GM18502 (cell line): ENCODE results near the gene HTT-AS.

ENCODE experiments used
- ATAC-seq: cut with Tn5 transposase; IDR thresholded peaks from one replicate; pipeline ENCODE4 v1.9.1; 2021; ENCODE audit warnings: mild to moderate bottlenecking; ENCODE audit not compliant: unreplicated experiment, poor library complexity

HTT-AS gene

GRCh38 chr4:3091464-3091863 is 17.1 kb upstream of the HTT-AS start:
- no peak for ATAC-seq

GRCh38 chr4:3087115-3087797 is 12.9 kb upstream of the HTT-AS start:
- ATAC-seq, result no peak

- ATAC-seq, result no peak
Measured at GRCh38 chr4:3085948-3086670, 11.8 kb upstream of the HTT-AS start.

GRCh38 chr4:3083732-3084131 is 9.4 kb upstream of the HTT-AS start:
- ATAC-seq, result no peak

DNA sequence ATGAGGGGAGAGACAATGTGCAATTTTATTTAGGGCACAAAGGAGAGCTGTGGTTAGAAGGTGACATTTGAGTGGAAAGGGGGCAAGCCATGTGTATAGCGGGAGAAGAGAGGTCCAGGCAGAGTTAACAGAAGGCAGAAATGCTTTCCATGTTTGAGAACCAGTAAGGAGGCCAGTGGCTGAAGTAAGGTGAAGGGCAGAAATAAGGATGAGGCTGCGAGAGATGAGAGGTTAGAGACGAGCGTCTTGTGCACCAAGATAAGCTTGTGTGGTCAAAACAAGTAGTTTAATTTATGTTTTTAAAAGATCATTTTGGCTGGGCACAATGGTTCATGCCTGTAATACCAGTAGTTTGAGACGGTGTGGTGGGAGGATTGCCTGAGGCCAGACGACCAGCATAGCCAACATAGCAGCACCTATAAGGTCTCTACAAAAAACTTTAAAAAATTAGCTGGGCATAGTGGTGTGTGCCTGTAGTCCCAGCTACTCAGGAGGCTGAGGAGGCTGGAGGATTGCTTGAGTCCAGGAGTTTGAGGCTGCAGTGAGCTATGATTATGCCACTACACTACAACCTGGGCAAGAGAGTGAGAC is 8.7 kb upstream of the HTT-AS start:
- ATAC-seq, result no peak

- ATAC-seq, result no peak
Measured at GRCh38 chr4:3079694-3080123, 5.4 kb upstream of the HTT-AS start.

GRCh38 chr4:3077796-3078195 is 3.5 kb upstream of the HTT-AS start:
- ATAC-seq, result no peak

DNA sequence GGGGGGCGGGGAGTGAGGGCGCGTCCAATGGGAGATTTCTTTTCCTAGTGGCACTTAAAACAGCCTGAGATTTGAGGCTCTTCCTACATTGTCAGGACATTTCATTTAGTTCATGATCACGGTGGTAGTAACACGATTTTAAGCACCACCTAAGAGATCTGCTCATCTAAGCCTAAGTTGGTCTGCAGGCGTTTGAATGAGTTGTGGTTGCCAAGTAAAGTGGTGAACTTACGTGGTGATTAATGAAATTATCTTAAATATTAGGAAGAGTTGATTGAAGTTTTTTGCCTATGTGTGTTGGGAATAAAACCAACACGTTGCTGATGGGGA is 1.3 kb upstream of the HTT-AS start:
- no peak for ATAC-seq

- ATAC-seq, result no peak
Measured at GRCh38 chr4:3074846-3075651, 711 bp upstream of the HTT-AS start.

DNA sequence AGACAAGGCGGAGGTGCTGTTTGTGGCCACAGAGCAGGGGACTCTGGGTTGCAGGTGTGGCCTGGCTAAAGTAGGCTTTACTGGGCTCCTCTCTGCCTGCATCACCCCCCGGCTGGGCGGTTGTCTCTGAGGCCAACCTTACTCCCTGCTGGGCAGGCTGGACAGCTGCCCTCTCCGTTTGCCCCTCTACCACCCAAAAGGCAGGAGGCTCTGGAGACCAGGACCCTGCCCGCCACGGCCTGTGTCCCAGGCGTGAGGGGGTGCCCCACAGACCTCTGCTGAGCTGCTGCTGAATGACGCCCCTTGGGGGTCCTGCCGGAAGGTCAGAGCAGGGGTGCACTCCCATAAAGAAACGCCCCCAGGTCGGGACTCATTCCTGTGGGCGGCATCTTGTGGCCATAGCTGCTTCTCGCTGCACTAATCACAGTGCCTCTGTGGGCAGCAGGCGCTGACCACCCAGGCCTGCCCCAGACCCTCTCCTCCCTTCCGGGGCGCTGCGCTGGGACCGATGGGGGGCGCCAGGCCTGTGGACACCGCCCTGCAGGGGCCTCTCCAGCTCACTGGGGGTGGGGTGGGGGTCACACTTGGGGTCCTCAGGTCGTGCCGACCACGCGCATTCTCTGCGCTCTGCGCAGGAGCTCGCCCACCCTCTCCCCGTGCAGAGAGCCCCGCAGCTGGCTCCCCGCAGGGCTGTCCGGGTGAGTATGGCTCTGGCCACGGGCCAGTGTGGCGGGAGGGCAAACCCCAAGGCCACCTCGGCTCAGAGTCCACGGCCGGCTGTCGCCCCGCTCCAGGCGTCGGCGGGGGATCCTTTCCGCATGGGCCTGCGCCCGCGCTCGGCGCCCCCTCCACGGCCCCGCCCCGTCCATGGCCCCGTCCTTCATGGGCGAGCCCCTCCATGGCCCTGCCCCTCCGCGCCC is 920 bp downstream of the HTT-AS start:
- peak; percentile 29 for ATAC-seq

DNA sequence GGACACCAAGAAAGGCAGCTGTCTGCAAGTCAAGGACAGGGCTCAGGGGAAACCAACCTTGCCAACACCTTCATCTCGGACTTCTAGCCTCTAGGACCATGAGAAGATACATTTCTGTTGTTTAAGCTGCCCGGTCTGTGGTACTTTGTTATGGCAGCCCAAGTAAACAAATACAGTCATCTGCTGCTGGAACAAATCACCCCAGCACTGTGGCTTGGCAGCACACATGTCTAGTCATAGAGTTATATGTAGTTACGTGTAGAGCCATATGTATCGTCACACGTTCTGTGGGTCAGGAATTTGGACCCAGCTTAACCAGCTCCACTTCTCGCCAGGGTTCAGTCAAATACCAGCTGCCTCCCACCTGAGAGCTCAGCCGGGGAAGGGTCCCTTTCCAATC is 2.5 kb downstream of the HTT-AS start:
- ATAC-seq, result no peak

GRCh38 chr4:3070709-3071500 is 3.4 kb downstream of the HTT-AS start:
- no peak for ATAC-seq

DNA sequence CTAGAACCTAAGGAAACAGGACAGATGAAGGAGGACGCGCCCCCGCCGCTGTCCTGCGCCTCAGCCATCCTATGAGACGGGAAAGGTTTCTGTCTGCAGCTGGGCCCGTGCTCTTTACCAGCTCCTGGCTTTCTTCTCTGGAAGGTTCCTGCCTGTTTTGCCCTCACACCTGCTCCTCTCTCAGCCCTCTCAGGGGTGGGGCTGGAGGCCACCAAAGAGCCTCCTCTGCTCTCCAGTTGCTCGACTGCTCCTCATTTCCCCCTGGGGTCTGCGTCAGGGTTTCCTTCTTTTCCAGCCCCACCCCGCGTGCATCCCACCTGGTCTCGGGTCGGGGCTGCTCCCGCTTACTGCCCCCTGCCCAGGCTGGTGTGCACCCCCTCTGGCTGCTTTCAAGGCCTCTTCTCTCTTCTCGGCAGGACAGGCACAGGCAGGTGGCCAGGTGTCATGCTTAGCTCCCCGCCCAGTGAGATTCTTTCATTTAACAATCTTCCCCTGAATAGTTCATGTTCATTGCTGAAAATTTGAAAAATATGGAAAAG is 4.6 kb downstream of the HTT-AS start:
- no peak for ATAC-seq

DNA sequence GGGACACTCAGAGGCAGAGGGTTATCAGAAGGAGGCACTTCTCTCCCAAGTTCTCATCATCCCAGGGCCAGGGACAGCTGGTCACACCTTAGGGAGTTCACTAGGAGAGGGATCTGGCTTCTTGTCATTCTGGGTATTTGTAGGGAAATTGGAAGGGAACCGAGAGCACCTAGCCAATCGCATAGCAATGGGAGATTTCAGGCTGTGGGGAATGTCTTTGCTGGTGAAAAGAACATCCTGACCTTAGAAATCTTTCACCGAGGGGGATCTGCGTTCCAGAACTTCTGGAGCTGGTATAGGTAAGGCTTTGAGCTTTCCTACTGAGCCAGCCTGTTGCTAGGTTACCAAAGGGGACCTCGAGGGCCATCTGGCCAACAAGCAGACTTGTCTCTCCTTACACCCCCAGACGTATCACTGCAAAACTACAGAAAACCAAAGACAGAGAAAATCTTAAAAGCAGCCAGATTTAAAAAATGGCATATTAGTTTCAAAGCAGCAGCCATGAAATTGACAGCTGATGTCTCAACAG is 6.8 kb downstream of the HTT-AS start:
- ATAC-seq, result no peak

- no peak for ATAC-seq
Measured at GRCh38 chr4:3066836-3067400, 7.4 kb downstream of the HTT-AS start.

DNA sequence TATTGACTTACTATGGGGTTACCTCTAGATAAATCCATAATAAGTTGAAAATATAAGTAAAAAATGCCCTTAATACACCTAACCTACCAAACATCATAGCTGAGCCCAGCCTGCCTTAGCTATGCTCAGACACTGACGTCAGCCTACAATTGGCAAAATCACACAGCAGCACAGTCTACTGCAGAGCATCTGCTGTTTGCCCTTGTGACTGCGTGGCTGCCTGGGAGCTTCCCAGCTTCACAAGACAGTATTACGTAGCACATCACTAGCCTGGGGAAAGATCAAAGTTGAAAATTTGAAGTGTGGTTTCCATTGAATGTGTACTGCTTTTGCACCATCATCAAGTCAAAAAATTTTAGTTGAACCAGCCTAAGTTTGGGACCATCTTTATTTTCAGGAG is 8.8 kb downstream of the HTT-AS start:
- ATAC-seq, result no peak

- no peak for ATAC-seq
Measured at GRCh38 chr4:3062471-3062870, 11.9 kb downstream of the HTT-AS start.

DNA sequence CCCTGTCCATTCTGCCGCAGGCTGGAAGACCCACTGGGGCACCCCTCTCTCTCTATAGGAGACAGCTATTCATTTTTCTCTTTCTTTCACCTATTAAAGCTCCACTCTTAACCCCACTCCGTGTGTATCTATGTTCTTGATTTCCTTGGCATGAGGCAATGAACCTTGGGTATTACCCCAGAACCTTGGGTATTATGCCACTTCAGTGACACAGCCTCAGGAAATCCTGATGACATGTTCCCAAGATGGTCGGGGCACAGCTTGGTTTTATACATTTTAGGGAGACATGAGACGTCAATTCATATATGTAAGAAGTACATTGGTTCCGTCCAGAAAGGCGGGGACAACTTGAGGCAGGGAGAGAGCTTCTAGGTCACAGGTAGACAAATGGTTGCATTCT is 13.4 kb downstream of the HTT-AS start:
- no peak for ATAC-seq
